Measurements from ENCODE around the gene RFX2.
A peak's percentile ranks its signal among the peaks of the same experiment; 100 is the strongest.
"Not testable (repeated sequence)": the region's sequence is repeated elsewhere in the genome, so short reads cannot be mapped to it uniquely, and the experiment has no call there.

The RFX2 gene

DNA sequence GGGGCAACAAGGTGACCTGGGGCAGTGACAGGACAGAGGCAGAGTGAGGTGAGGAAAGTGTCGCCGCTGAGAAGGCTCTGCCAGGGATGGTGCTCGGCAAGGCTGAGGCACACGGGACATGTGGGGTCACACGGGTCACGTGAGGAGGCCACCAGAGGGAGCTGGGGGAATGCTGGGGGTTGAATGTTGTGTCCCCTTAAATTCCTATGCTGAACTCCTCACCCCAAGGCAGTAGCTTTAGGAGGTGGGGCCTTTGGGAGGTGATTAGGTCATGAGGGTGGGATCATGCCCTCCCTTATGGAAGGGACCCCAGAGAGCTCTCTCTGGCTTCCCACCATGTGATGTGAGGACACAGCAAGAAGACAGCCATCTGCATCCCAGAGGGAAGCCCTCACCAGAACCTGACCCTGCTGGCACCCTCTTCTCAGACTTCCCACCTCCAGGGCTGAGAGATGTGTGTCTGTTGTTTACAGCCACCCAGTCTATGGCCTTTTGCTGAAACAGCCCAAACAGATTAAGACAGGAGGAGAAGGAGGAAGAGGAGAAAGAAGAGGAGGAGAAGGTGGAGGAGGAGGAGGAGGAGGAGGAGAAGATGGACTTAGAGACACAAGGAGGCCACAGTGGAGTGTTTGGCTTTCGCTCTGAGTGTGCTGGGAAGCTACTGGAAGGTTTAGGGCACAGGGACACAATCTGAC is 35.4 kb downstream of the RFX2 start:
- no peak for DNase-seq (ENCODE audit: low read depth)

- no peak for DNase-seq (ENCODE audit: low read depth)
Measured at GRCh38 chr19:6073858-6074708, 36.2 kb downstream of the RFX2 start.

GRCh38 chr19:6073233-6073632 is 37.1 kb downstream of the RFX2 start:
- not testable (repeated sequence) for DNase-seq (ENCODE audit: low read depth)

DNA sequence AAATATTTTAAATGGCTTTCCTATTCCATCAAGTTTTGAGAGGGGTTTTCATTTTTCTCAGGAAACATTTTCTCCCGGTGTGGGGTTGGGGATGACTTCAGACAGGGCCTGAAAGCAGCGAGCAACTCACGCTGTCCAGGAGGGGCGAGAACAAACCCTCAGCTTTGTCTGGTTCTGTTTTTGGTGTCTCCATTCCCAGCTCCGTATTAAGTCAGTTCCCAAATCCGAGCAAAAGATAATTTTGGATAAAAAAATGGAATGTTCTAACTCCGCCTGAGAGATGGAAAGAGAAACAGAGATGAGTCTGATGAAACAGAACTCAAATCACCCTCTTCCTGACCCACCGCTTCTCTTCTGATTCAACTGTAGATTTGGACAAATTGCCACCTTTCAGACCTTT is 38.4 kb downstream of the RFX2 start:
- DNase-seq (ENCODE audit: low read depth), result no peak

DNA sequence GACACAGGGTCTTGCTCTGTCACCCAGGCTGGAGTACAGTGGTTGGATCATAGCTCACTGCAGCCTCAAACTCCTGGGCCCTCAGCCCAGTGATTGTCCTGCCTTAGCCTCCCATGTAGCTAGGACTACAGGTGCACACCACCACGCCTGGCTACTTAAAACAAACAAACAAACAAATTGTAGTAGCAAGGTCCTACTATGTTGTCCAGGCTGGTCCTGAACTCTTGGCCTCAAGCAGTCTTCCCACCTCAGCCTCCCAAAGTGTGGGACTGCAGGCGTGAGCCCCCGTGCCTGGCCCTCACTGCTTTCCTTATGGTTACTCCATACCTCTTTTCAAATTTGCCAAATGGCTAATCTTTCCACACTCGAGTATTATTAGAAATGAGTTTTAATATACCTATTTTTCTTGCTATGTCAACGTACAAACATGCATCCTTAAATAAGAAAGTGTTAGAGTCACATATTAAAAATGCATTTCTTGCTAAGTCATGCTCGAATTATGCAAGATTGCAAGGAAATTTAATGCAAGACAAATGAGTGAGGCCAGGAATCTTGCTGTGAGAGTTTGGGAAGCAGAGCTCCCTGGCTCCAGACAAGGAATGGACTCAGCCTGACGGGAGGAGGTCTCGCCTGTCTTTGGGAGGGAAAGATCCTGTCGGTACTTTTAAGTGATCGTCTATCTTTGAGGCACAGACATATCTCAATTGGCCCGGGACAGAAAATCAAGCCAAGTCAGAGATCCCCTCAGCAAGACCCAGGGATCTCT is 39.4 kb downstream of the RFX2 start:
- DNase-seq (ENCODE audit: low read depth), result no peak

DNA sequence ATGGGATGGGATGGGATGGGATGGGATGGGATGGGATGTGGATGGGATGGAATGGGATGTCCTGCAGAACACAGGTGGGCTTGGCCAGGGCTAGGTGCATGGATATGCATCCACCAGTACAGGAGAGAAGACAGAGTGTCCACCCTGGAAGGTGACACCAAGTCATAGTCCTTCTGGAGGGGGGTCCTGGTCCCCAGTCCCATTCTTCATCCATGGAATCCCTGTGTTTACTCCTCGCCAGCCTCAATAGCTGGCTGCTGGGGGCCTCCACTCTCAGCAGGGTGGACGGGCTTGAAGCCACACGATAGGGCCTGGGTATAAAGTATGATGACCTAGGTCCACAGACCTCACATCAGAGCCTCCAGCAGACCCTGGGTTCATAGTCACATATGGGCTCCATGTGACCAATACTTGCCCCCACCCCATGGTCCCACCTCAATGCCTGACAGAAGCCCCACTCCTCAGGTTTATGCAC is 40.1 kb downstream of the RFX2 start:
- DNase-seq (ENCODE audit: low read depth), result no peak

DNA sequence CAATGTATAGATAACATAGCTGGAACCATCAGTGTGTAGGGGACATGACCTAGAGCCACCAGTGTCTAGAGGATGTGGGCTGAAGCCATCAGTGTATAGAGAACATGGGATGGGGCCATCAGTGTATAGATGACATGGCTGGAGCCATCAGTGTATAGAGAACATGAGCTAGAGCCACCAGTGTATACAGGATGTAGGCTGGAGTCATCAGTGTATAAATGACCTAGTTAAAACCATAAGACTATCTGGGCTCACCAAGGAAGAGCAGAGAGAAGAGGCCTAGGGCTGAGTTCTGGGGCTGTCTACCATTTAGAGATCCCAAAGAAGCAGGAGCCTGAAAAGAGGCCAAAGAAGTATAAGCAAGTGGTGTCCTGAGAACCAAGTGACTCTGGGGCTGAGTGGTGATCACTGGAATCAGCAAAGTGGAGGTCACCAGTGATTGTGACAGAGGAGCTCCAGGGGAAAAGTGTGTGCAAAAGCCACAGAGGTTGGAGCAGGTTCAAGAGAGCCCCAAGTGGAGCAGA is 41.0 kb downstream of the RFX2 start:
- DNase-seq (ENCODE audit: low read depth), result no peak

- DNase-seq (ENCODE audit: low read depth), result no peak
Measured at GRCh38 chr19:6068711-6069110, 41.6 kb downstream of the RFX2 start.

DNA sequence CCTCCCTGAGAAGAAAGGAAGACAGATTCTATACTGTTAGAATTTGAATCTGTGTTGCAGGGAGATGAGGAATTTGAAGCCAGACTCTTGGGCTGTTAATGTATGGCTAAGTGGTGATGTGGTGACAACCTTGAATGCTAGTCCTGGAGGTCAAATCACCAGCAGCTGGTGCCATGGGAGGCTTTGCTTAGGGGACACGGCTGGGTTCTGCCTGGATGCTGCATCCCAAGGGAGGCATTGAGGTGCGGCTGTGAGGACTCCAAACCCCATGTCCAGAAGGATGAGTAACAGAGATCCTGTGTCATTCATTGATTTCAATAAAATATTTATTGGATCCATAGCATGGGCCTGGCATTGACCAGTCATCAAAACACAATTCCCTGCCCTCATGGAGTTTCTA is 42.3 kb downstream of the RFX2 start:
- no peak for DNase-seq (ENCODE audit: low read depth)

GRCh38 chr19:6066661-6067646 is 43.3 kb downstream of the RFX2 start:
- DNase-seq (ENCODE audit: low read depth), result no peak

GRCh38 chr19:6065685-6066374 is 44.5 kb downstream of the RFX2 start:
- DNase-seq (ENCODE audit: low read depth), result peak; percentile 26

DNA sequence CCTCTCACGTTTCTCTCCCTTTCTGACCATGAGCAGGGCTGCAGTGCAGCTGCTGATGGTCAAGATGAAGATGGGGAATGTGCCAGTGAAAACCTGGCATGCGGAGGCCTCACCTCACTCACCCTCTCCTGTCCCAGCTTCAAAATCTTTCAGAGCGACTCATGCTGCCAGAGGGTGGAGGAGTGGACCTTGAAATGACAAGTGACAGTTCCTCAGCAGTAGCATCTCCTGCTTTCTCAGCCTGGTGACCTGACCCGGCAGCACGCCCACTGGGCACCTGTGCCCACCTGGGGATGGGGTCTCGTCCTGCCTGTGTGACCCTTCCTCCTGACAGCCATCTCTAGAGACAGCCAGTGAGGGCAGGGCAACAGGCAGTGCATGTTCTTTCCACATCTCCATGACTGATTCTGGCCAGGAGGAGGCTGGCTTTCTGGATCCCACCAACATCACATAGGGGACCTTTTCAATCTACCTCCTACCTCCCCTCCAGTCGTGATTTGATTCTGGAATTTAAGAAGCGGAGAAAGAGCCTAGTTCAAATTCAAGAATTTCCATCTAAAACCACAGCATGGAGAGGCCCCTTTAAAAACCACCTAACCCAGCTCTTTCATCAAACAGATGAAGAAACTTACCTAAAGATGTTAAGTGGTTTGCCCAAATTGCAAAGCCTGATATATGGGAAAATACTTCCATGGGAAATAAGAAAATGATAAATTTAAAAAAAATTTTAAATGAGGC is 45.8 kb downstream of the RFX2 start:
- DNase-seq (ENCODE audit: low read depth), result no peak

DNA sequence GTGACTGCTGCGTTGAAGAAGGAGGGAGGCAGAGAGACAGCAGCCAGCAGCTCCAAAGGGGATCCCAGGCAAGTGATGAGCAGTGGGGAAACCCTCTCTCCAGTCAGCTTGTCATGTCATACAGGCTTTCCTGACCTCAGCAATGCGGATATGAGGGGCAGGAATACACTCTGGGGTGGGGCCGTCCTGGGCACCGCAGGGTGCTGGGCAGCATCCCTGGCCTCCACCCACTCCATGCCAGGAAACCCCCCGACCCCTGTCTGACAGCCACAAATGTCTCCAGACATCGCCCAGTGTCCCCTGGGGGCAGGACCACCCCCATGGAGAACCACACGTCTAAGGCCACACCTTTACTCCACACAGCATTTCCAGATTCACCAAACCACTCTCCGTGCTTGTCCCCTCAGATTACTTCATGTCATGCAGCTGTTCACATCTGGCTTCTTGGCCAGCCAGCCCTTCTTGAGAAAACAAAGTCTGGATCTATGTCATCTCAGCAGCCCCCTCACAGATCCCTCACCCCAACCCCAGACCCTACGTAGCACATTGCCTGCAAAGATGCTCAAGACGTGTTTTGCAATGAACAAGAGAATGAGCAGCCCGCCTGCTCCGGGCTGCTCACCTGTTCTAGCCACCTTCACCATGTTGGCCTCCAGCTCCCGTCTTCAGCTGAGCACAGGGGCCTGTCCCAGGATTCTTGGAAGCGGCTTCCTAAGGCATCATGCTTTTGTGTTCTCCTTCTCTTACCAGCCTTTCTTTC is 46.5 kb downstream of the RFX2 start:
- DNase-seq (ENCODE audit: low read depth), result no peak

- no peak for DNase-seq (ENCODE audit: low read depth)
Measured at GRCh38 chr19:6062961-6063575, 47.2 kb downstream of the RFX2 start.

DNA sequence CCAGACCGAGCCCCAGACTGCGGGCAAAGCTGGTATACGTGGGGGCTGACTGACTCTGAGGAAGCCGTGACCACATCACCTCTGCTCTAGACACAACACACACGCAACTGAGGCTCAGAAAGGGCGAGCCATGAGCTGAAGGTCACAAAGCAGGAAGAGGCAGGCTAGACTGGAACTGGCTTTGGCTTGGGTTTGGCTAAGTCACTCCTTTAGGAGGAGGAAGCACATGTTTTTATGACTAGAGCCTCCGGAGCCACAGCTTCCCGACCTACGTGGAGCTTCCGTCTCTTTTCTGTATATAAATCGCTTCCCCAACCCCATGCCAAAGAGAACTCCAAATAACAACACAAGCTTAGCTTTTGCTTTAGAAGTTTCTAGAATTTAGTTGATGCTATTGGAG is 48.0 kb downstream of the RFX2 start:
- no peak for DNase-seq (ENCODE audit: low read depth)

- DNase-seq (ENCODE audit: low read depth), result no peak
Measured at GRCh38 chr19:6061376-6062130, 48.7 kb downstream of the RFX2 start.

GRCh38 chr19:6060600-6061375 is 49.5 kb downstream of the RFX2 start:
- DNase-seq (ENCODE audit: low read depth), result peak; percentile 23

All from stimulated activated CD8-positive, alpha-beta memory T cell treated with anti-CD3 and anti-CD28 coated beads, Interleukin-12 subunit alpha, Interleukin-12 subunit beta, amount 100 ng/mL, for 1 hour (primary cell).